GM12878 (cell line): ENCODE results near the gene IL26. TPM values are rescaled to one million over a fixed set of nuclear protein-coding genes. Genes with fewer than 3 reads are reported as not detected.

Experiments
- ATAC-seq: fragments of 200-7000 bp; cut with Tn5 transposase; 3 replicates; pipeline ENCODE4 v1.9.1; 2020; ENCODE audit warnings: mild to moderate bottlenecking, moderate library complexity
- BruUV-seq: library from RNA; stranded (reverse); fragments of 400-500 nt; replicated peaks from 2 replicates; lab custom pipeline; 2021; lab: Mats Ljungman, UMichigan
- CTCF ChIA-PET: fragments of 300-600 bp; sonication (Branson Sonifier 250); formaldehyde crosslinking; extraction: SDS; loops from one replicate; lab custom pipeline; 2021; ENCODE audit warnings: inconsistent platforms; lab: Yijun Ruan, JAX
- POLR2A ChIA-PET: fragments of 350-600 bp; formaldehyde crosslinking; extraction: SDS; loops from one replicate; lab custom pipeline; 2021; ENCODE audit warnings: inconsistent platforms; lab: Charles Lee
- RAD21 ChIA-PET: fragments of 300-600 bp; sonication (Branson Sonifier 250); formaldehyde crosslinking; loops from one replicate; lab custom pipeline; 2023; ENCODE audit warnings: antibody characterized with exemption; ENCODE audit not compliant: unreplicated experiment; lab: Charles Lee
- SMC1A ChIA-PET: fragments of 300-600 bp; sonication (Branson Sonifier 250); formaldehyde crosslinking; loops from one replicate; lab custom pipeline; 2023; ENCODE audit not compliant: unreplicated experiment, uncharacterized antibody; lab: Charles Lee
- DNase-seq: peaks from one replicate; pipeline ENCODE4 v3.0.0-alpha.2; 2011; ENCODE audit warnings: low read depth, low spot score
- FAIRE-seq: peaks from 3 replicates; lab custom pipeline; 2011; peaks lifted over from hg19 to GRCh38; lab: Jason Lieb, UNC
- H2AFZ ChIP-seq: 2 replicates; pipeline ENCODE4 v1.6.0; 2011; ENCODE audit warnings: low read depth, low read length, control low read depth; ENCODE audit not compliant: control insufficient read depth
- H3K27ac ChIP-seq: 2 replicates; pipeline ENCODE4 v1.5.1; 2011; ENCODE audit warnings: control low read depth; ENCODE audit not compliant: control insufficient read depth, insufficient read depth
- H3K27me3 ChIP-seq, 2 experiments: replicated peaks in 1 of 2; 2 replicates each; pipeline versions ENCODE4 v1.6.0 to v1.6.1; 2011; ENCODE audit warnings: low read length in 1 of 2; ENCODE audit not compliant: control insufficient read depth in 2 of 2, insufficient read depth in 2 of 2
- H3K36me3 ChIP-seq, 2 experiments: 2 replicates each; pipeline ENCODE4 v1.5.1; 2011; ENCODE audit warnings: low read length in 1 of 2; ENCODE audit not compliant: control insufficient read depth in 2 of 2, insufficient read depth in 2 of 2
- H3K4me1 ChIP-seq: 2 replicates; pipeline ENCODE4 v1.6.1; 2011; ENCODE audit warnings: mild to moderate bottlenecking, low read length, moderate library complexity, mixed read lengths; ENCODE audit not compliant: control insufficient read depth, insufficient read depth
- H3K4me2 ChIP-seq: 2 replicates; pipeline ENCODE4 v1.6.0; 2011; ENCODE audit warnings: control low read depth; ENCODE audit not compliant: control insufficient read depth, insufficient read depth
- H3K4me3 ChIP-seq: fragments of 200-600 bp; sonication (generic); 2 replicates; pipeline ENCODE4 v1.5.1; 2016
- H3K79me2 ChIP-seq: 2 replicates; pipeline ENCODE4 v1.6.0; 2011; ENCODE audit warnings: low read length; ENCODE audit not compliant: control insufficient read depth, insufficient read depth
- H3K9ac ChIP-seq: 2 replicates; pipeline ENCODE4 v1.8.0; 2011; ENCODE audit warnings: low read length, control low read depth, mixed read lengths; ENCODE audit not compliant: control insufficient read depth, insufficient read depth
- H3K9me3 ChIP-seq: replicated peaks from 3 replicates; pipeline ENCODE4 v1.5.1; 2011; ENCODE audit warnings: mild to moderate bottlenecking, low read length; ENCODE audit not compliant: control insufficient read depth, insufficient read depth
- H4K20me1 ChIP-seq: 2 replicates; pipeline ENCODE4 v1.6.0; 2011; ENCODE audit not compliant: control insufficient read depth, insufficient read depth
- ASH2L ChIP-seq: fragments of 300-600, 200-600 bp; sonication (generic); IDR thresholded peaks from 2 replicates; pipeline ENCODE4 v1.6.1; 2017; ENCODE audit warnings: low read depth, mild to moderate bottlenecking, borderline replicate concordance
- CBFB ChIP-seq: IDR thresholded peaks from 2 replicates; pipeline ENCODE4 v1.6.1; 2016; ENCODE audit warnings: antibody characterized with exemption, low read depth
- NRF1 ChIP-seq: conservative IDR thresholded peaks from 2 replicates; pipeline ENCODE4 v1.6.1; 2011; ENCODE audit warnings: mild to moderate bottlenecking, low read depth, low read length, improper control_type of control experiment
- POLR2A ChIP-seq: IDR thresholded peaks from 2 replicates; pipeline ENCODE4 v1.6.1; 2011; ENCODE audit warnings: low read depth, mild to moderate bottlenecking, low read length
- POLR2AphosphoS2 ChIP-seq: IDR thresholded peaks from 2 replicates; pipeline ENCODE4 v1.6.1; 2011; ENCODE audit warnings: low read depth, mild to moderate bottlenecking, low read length, improper control_type of control experiment, moderate library complexity
- RBBP5 ChIP-seq: fragments of 200-600 bp; sonication (generic); conservative IDR thresholded peaks from 2 replicates; pipeline ENCODE4 v1.6.1; 2016
- SMAD1 ChIP-seq: fragments of 450-650 bp; IDR thresholded peaks from 2 replicates; pipeline ENCODE4 v1.6.1; 2018; ENCODE audit warnings: mild to moderate bottlenecking, low read depth; ENCODE audit not compliant: partially characterized antibody
- TBL1XR1 ChIP-seq: IDR thresholded peaks from 2 replicates; pipeline ENCODE4 v1.6.1; 2012; ENCODE audit warnings: low read depth, low read length, improper control_type of control experiment
- WGBS: methylation state at CpG from one replicate; pipeline ENCODE4 v1.1.6; 2016; ENCODE audit warnings: low lambda C conversion rate; ENCODE audit not compliant: insufficient replicate concordance, insufficient coverage; ENCODE audit errors: missing lambda C conversion rate; 5-methylcytosine and 5-hydroxymethylcytosine counted together
- in situ Hi-C: fragments of 300-500 bp; cut with MboI; formaldehyde crosslinking; loops from 9 replicates; pipeline ENCODE4 v1.14.3; 2018; ENCODE audit warnings: mixed read lengths
- intact Hi-C: fragments of 100-400 bp; cut with micrococcal nuclease; formaldehyde crosslinking; loops from one replicate; pipeline ENCODE4 v1.14.2; 2022; ENCODE audit not compliant: unreplicated experiment
- polyA plus RNA-seq, 11 experiments: library from polyadenylated mRNA; depleted of rRNA in 4 of 11; unstranded in 6 of 11; stranded (reverse) in 5 of 11; fragments of >200 nt; fragmentation: Nextera tagmentation in 4 of 11; fragmentation: Illumina TruSeq in 1 of 11; extraction: Ambion mirVana in 4 of 11; extraction: Trizol in 1 of 11; gene quantifications; 1 replicate in 1 of 11; 2 replicates in 10 of 11; pipeline versions ENCODE4 v1.2.1 to v1.2.3, GENCODE V29; 2011 to 2016; ENCODE audit warnings: inconsistent platforms in 2 of 11, missing spikeins in 2 of 11, low read depth in 1 of 11
- total RNA-seq, 4 experiments: library from RNA; depleted of rRNA in 3 of 4; stranded (reverse); fragments of >200 nt in 3 of 4; fragmentation: Illumina TruSeq in 1 of 4; extraction: Trizol in 1 of 4; gene quantifications; 2 replicates each; pipeline versions ENCODE4 v1.2.1 to v1.2.3, GENCODE V29; 2013 to 2021
- TF ChIP-seq, protein P1 (sequence below): fragments of 450-650 bp; IDR thresholded peaks from 2 replicates; pipeline ENCODE4 v1.6.1; 2017; ENCODE audit warnings: mild to moderate bottlenecking, low read depth, inconsistent platforms; ENCODE audit not compliant: poor library complexity, severe bottlenecking
- TF ChIP-seq, protein P2 (sequence below): fragments of 450-650 bp; IDR thresholded peaks from 2 replicates; pipeline ENCODE4 v1.6.1; 2018; ENCODE audit warnings: mild to moderate bottlenecking, low read depth, moderate library complexity; ENCODE audit not compliant: partially characterized antibody
- TF ChIP-seq, protein P3 (sequence below): fragments of 150-350 bp; IDR thresholded peaks from 2 replicates; pipeline ENCODE4 v1.6.1; 2014; ENCODE audit warnings: mild to moderate bottlenecking, low read depth, low read length

Gene IL26
- total and polyA plus RNA-seq, 10 of the 15 experiments (the other 5 are each of a cell fraction or from before 2014, with no cell fraction given), result not detected

DNA sequence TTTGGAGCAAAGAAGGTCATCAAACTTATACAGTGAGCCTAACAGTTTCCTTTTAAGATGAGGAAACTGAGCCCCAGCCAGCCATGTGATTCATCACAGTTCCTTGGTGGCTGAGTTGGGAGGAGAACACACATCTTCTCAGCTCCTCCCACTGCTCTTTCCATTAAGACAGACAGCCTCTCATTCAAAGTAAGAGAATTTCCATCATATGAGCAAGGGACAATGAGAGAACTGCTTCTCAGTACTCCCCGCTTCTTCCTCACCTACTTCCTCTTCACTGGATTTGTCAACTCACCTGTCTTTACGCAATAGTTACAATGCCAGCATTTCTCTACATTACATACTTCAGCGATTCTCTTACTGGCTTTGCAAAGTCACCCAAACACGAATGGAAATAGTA lies 68.2 kb downstream of the IL26 start:
- in situ Hi-C loops (no loop called here), intact Hi-C loops (no loop called here)
- TF ChIP-seq ASH2L (no peak), POLR2AphosphoS2 (no peak), RBBP5 (no peak), POLR2A (no peak), NRF1 (no peak), SMAD1 (no peak), CBFB (no peak), TBL1XR1 (no peak)
- TF ChIP-seq, protein P1, sequence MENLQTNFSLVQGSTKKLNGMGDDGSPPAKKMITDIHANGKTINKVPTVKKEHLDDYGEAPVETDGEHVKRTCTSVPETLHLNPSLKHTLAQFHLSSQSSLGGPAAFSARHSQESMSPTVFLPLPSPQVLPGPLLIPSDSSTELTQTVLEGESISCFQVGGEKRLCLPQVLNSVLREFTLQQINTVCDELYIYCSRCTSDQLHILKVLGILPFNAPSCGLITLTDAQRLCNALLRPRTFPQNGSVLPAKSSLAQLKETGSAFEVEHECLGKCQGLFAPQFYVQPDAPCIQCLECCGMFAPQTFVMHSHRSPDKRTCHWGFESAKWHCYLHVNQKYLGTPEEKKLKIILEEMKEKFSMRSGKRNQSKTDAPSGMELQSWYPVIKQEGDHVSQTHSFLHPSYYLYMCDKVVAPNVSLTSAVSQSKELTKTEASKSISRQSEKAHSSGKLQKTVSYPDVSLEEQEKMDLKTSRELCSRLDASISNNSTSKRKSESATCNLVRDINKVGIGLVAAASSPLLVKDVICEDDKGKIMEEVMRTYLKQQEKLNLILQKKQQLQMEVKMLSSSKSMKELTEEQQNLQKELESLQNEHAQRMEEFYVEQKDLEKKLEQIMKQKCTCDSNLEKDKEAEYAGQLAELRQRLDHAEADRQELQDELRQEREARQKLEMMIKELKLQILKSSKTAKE, result no peak
- TF ChIP-seq, protein P2, sequence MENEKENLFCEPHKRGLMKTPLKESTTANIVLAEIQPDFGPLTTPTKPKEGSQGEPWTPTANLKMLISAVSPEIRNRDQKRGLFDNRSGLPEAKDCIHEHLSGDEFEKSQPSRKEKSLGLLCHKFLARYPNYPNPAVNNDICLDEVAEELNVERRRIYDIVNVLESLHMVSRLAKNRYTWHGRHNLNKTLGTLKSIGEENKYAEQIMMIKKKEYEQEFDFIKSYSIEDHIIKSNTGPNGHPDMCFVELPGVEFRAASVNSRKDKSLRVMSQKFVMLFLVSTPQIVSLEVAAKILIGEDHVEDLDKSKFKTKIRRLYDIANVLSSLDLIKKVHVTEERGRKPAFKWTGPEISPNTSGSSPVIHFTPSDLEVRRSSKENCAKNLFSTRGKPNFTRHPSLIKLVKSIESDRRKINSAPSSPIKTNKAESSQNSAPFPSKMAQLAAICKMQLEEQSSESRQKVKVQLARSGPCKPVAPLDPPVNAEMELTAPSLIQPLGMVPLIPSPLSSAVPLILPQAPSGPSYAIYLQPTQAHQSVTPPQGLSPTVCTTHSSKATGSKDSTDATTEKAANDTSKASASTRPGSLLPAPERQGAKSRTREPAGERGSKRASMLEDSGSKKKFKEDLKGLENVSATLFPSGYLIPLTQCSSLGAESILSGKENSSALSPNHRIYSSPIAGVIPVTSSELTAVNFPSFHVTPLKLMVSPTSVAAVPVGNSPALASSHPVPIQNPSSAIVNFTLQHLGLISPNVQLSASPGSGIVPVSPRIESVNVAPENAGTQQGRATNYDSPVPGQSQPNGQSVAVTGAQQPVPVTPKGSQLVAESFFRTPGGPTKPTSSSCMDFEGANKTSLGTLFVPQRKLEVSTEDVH, result no peak
- TF ChIP-seq, protein P3, sequence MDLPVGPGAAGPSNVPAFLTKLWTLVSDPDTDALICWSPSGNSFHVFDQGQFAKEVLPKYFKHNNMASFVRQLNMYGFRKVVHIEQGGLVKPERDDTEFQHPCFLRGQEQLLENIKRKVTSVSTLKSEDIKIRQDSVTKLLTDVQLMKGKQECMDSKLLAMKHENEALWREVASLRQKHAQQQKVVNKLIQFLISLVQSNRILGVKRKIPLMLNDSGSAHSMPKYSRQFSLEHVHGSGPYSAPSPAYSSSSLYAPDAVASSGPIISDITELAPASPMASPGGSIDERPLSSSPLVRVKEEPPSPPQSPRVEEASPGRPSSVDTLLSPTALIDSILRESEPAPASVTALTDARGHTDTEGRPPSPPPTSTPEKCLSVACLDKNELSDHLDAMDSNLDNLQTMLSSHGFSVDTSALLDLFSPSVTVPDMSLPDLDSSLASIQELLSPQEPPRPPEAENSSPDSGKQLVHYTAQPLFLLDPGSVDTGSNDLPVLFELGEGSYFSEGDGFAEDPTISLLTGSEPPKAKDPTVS, result no peak
- BruUV-seq, result no TSS peak
- Histone ChIP-seq H3K4me2 (no peak overlapping the region), H3K4me3 (no peak overlapping the region), H3K9me3 (no peaks in the 10 kb centered on the region; the same call in 2 of the 3 replicates), H4K20me1 (no peaks in the 10 kb centered on the region), H3K27me3 (peaks cover 0 to 3% of the 10 kb centered on the region in 2 experiments; a peak in 2 of 4 replicates), H3K27ac (no peak overlapping the region), H3K9ac (no peak overlapping the region), H3K4me1 (peaks cover 3% of the 10 kb centered on the region), H3K36me3 (no peaks in the 10 kb centered on the region), H3K79me2 (no peaks in the 10 kb centered on the region), H2AFZ (no peak overlapping the region)
- ChIA-PET RAD21 (interaction anchor here (1.1 to 4.9 kb wide), 4 partner anchors 35 to 801 kb away, joined by 3 to 56 read pairs (median 14); no protein-coding TSS in a partner anchor), CTCF (interaction anchor here (0.9 to 5.1 kb wide), 25 partner anchors 9 to 801 kb away, joined by 3 to 113 read pairs (median 7); partner anchors contain the start of gene IFNG-AS1), SMC1A (interaction anchor here (0.7 to 6.7 kb wide), 22 partner anchors 12 to 803 kb away, joined by 3 to 83 read pairs (median 5); no protein-coding TSS in a partner anchor), POLR2A (interaction anchor here (0.7 to 1.1 kb wide), 2 partner anchors 83 to 548 kb away, joined by 3 read pairs; no protein-coding TSS in a partner anchor)
- ATAC-seq (no peak), DNase-seq (no peak), FAIRE-seq (no peak)
- WGBS, result 47% methylated on average over 4 of the region's 4 CpGs
